HEK293T (cell line): ENCODE results near the gene DYNC1LI2.

Experiments used
- CTCF ChIA-PET: fragments of 350-600 bp; formaldehyde crosslinking; extraction: SDS; loops from one replicate; lab custom pipeline; 2021; ENCODE audit warnings: antibody characterized with exemption, inconsistent platforms; lab: Yijun Ruan, JAX
- POLR2A ChIA-PET: fragments of 350-600 bp; formaldehyde crosslinking; extraction: SDS; loops from one replicate; lab custom pipeline; 2020; ENCODE audit warnings: antibody characterized with exemption, inconsistent platforms; lab: Yijun Ruan, JAX
- DNase-seq: peaks from one replicate; pipeline ENCODE4 v3.0.0; 2012; ENCODE audit warnings: mixed read lengths; ENCODE audit errors: extremely low spot score
- ARNT ChIP-seq: fragments of 450-650 bp; IDR thresholded peaks from 2 replicates; pipeline ENCODE4 v1.6.1; 2017; ENCODE audit warnings: mild to moderate bottlenecking
- BHLHE40 ChIP-seq: fragments of 450-650 bp; IDR thresholded peaks from 2 replicates; pipeline ENCODE4 v1.6.1; 2016; ENCODE audit warnings: mild to moderate bottlenecking, moderate library complexity, borderline replicate concordance
- CTBP1 ChIP-seq: fragments of 450-650 bp; IDR thresholded peaks from 2 replicates; pipeline ENCODE4 v1.6.1; 2016; ENCODE audit warnings: borderline replicate concordance
- ELF4 ChIP-seq: fragments of 450-650 bp; IDR thresholded peaks from 2 replicates; pipeline ENCODE4 v1.6.1; 2017; ENCODE audit warnings: antibody characterized with exemption
- FOXA1 ChIP-seq: fragments of 450-650 bp; IDR thresholded peaks from 2 replicates; pipeline ENCODE4 v1.6.1; 2016; ENCODE audit warnings: mild to moderate bottlenecking
- FOXK2 ChIP-seq: fragments of 450-650 bp; IDR thresholded peaks from 2 replicates; pipeline ENCODE4 v1.6.1; 2016; ENCODE audit warnings: mild to moderate bottlenecking
- FOXM1 ChIP-seq: fragments of 450-650 bp; IDR thresholded peaks from 2 replicates; pipeline ENCODE4 v1.6.1; 2017; ENCODE audit warnings: mild to moderate bottlenecking, borderline replicate concordance
- HDGF ChIP-seq: fragments of 450-650 bp; IDR thresholded peaks from 2 replicates; pipeline ENCODE4 v1.6.1; 2017; ENCODE audit warnings: antibody characterized with exemption, borderline replicate concordance
- L3MBTL2 ChIP-seq: fragments of 450-650 bp; conservative IDR thresholded peaks from 2 replicates; pipeline ENCODE4 v1.6.1; 2016; ENCODE audit warnings: mild to moderate bottlenecking
- LEF1 ChIP-seq: fragments of 450-650 bp; IDR thresholded peaks from 2 replicates; pipeline ENCODE4 v1.6.1; 2017; ENCODE audit warnings: mild to moderate bottlenecking, borderline replicate concordance
- NFRKB ChIP-seq: fragments of 450-650 bp; IDR thresholded peaks from 2 replicates; pipeline ENCODE4 v1.6.1; 2016; ENCODE audit warnings: mild to moderate bottlenecking, moderate library complexity
- SP1 ChIP-seq: fragments of 450-650 bp; IDR thresholded peaks from 2 replicates; pipeline ENCODE4 v1.6.1; 2017
- SUZ12 ChIP-seq: fragments of 450-650 bp; IDR thresholded peaks from 2 replicates; pipeline ENCODE4 v1.6.1; 2016; ENCODE audit warnings: mild to moderate bottlenecking
- TARDBP ChIP-seq: fragments of 450-650 bp; IDR thresholded peaks from 2 replicates; pipeline ENCODE4 v1.6.1; 2016
- ZNF384 ChIP-seq: fragments of 450-650 bp; IDR thresholded peaks from 2 replicates; pipeline ENCODE4 v1.6.1; 2016
- TF ChIP-seq, protein P1 (sequence below): fragments of 450-650 bp; IDR thresholded peaks from 2 replicates; pipeline ENCODE4 v1.6.1; 2016

DYNC1LI2 gene

GRCh38 chr16:66776457-66776856, 25.0 kb upstream of the DYNC1LI2 start:
- POLR2A ChIA-PET, result interaction anchor here (2.1 kb wide), 1 partner anchor 24 kb away, joined by 6 read pairs; the partner anchor contains the start of gene DYNC1LI2
- DNase-seq, result no peak
- CTCF ChIA-PET, result no interaction called here
- no peak for TF ChIP-seq HDGF
- no peak for TF ChIP-seq SUZ12
- TF ChIP-seq ZNF384, result no peak
- no peak for TF ChIP-seq ELF4
- no peak for TF ChIP-seq ARNT
- no peak for TF ChIP-seq TARDBP
- TF ChIP-seq LEF1, result no peak

DNA sequence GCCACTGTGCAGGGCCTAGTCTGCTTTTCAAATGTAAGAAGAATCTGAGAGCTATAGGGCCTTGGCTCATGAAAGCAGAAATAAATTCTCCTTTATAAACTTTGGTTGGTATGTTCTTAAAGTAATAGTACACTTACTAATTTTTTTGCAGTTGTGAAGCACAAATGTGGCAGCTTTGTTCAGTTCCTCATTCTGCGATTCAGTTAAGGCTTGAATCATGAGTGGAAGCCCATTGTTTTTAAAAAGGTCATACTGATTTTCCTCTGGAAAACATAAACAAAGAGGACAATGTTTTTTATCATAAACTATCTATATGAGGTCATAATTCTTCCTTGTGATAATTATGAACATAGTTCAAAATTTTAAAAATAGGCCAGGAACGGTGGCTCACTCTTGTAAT, 23.6 kb upstream of the DYNC1LI2 start:
- ChIA-PET POLR2A (interaction anchor here (1.3 kb wide), 1 partner anchor 55 kb away, joined by 4 read pairs; no protein-coding TSS in a partner anchor), CTCF (no interaction called here)
- no peak for DNase-seq
- no peak for TF ChIP-seq FOXM1
- no peak for TF ChIP-seq FOXK2
- no peak for TF ChIP-seq BHLHE40
- no peak for TF ChIP-seq SP1
- no peak for TF ChIP-seq ZNF384
- TF ChIP-seq CTBP1, result no peak
- no peak for TF ChIP-seq ELF4
- no peak for TF ChIP-seq NFRKB
- no peak for TF ChIP-seq SUZ12
- TF ChIP-seq L3MBTL2, result no peak
- no peak for TF ChIP-seq FOXA1
- TF ChIP-seq LEF1, result no peak
- TF ChIP-seq TARDBP, result no peak
- no peak for TF ChIP-seq HDGF
- TF ChIP-seq, protein P1, sequence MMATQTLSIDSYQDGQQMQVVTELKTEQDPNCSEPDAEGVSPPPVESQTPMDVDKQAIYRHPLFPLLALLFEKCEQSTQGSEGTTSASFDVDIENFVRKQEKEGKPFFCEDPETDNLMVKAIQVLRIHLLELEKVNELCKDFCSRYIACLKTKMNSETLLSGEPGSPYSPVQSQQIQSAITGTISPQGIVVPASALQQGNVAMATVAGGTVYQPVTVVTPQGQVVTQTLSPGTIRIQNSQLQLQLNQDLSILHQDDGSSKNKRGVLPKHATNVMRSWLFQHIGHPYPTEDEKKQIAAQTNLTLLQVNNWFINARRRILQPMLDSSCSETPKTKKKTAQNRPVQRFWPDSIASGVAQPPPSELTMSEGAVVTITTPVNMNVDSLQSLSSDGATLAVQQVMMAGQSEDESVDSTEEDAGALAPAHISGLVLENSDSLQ, result no peak
- TF ChIP-seq ARNT, result no peak

DNA sequence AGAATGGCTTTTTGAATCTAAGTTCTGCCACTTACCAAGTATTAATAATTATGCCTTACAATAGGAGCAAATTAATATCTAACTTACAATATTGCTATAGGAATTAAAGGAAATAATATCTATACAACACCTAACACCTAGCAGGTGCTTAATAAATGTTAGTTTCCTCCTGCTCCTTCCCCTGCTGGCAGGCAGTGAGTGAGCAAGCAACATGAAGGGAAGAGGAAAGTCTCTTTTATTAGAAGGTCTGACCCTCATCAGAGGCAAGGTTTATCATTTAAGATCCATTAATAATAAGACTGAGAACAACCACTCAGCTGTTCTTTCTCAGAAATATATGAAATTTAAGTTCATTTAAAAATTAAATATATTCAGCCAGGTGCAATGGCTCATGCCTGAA, 6.7 kb upstream of the DYNC1LI2 start:
- TF ChIP-seq ZNF384 (no peak), FOXM1 (no peak)
- ChIA-PET CTCF (no interaction called here), POLR2A (no interaction called here)

DNA sequence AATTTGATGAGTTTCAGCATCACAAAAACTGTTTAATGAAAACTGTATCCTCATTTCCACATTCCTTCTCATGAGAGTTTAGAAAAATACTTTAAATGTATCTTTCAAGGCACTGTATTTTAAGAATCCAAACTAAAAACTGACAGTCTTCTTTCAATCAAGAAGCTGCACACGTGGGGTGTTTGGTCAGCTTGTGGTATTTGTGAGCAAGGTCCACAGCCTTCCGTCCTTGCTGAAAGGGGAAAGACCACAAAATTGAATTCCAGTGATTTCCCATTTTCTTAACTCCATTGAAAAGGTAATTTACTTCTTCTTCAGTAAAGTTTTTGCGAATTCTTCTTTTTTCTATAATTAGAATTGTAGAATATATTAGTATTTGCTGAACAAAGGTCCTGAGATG, 3.4 kb upstream of the DYNC1LI2 start:
- CTCF ChIA-PET, result no interaction called here
- no peak for DNase-seq
- POLR2A ChIA-PET, result no interaction called here
- TF ChIP-seq ARNT, result no peak
- TF ChIP-seq SP1, result no peak
- TF ChIP-seq FOXA1, result no peak
- TF ChIP-seq LEF1, result no peak
- TF ChIP-seq FOXM1, result no peak
- no peak for TF ChIP-seq ZNF384
- TF ChIP-seq ELF4, result no peak
- no peak for TF ChIP-seq HDGF
- TF ChIP-seq SUZ12, result no peak
- TF ChIP-seq TARDBP, result no peak
- no peak for TF ChIP-seq NFRKB
- no peak for TF ChIP-seq BHLHE40
- TF ChIP-seq CTBP1, result no peak
- TF ChIP-seq L3MBTL2, result no peak
- TF ChIP-seq FOXK2, result no peak
- TF ChIP-seq, protein P1, result no peak

More for the DNA sequence above, 6.7 kb upstream of the DYNC1LI2 start:
- no peak for DNase-seq

- CTCF ChIA-PET, result no interaction called here
- no peak for DNase-seq
- TF ChIP-seq HDGF (no peak), SUZ12 (no peak), FOXM1 (no peak), LEF1 (no peak), SP1 (no peak), CTBP1 (no peak), ARNT (no peak), NFRKB (no peak), ZNF384 (no peak), L3MBTL2 (no peak), TARDBP (no peak), FOXK2 (no peak), ELF4 (no peak), FOXA1 (no peak), BHLHE40 (no peak)
- TF ChIP-seq, protein P1, result no peak
- POLR2A ChIA-PET, result no interaction called here
Measured at GRCh38 chr16:66754211-66754610, 2.8 kb upstream of the DYNC1LI2 start.

GRCh38 chr16:66752958-66753357, 1.5 kb upstream of the DYNC1LI2 start:
- POLR2A ChIA-PET, result no interaction called here
- no peak for TF ChIP-seq LEF1
- TF ChIP-seq FOXA1, result no peak
- TF ChIP-seq L3MBTL2, result no peak
- TF ChIP-seq FOXM1, result no peak
- TF ChIP-seq ZNF384, result no peak
- TF ChIP-seq CTBP1, result no peak
- TF ChIP-seq, protein P1, result no peak
- TF ChIP-seq NFRKB, result no peak
- TF ChIP-seq SP1, result no peak
- TF ChIP-seq SUZ12, result no peak
- no peak for TF ChIP-seq BHLHE40
- no peak for TF ChIP-seq ELF4
- TF ChIP-seq HDGF, result no peak
- no peak for DNase-seq
- CTCF ChIA-PET, result interaction anchor here (1.1 kb wide), 1 partner anchor 9 kb away, joined by 4 read pairs; no protein-coding TSS in a partner anchor
